Neuronal stem cell (in vitro differentiated cells): ENCODE measurements around the gene LIN7B.
A peak's percentile ranks its signal among the peaks of the same experiment; 100 is the strongest.

Experiments used
- DNase-seq: peaks from one replicate; pipeline ENCODE4 v3.0.0-alpha.2; 2013; ENCODE audit warnings: low spot score
- H2AFZ ChIP-seq: one replicate; pipeline ENCODE4 v1.6.1; 2013; ENCODE audit warnings: mild to moderate bottlenecking, low read length, inconsistent platforms
- H2AK5ac ChIP-seq: 2 replicates; pipeline ENCODE4 v1.6.1; 2013; ENCODE audit warnings: low read depth, mild to moderate bottlenecking, inconsistent platforms, low read length, moderate library complexity, mixed read lengths
- H2BK120ac ChIP-seq: 2 replicates; pipeline ENCODE4 v1.6.1; 2013; ENCODE audit warnings: low read depth, mild to moderate bottlenecking, inconsistent platforms, low read length, moderate library complexity, mixed read lengths
- H2BK12ac ChIP-seq: one replicate; pipeline ENCODE4 v1.6.1; 2013; ENCODE audit warnings: low read length, inconsistent platforms
- H2BK15ac ChIP-seq: 2 replicates; pipeline ENCODE4 v1.6.1; 2013; ENCODE audit warnings: mild to moderate bottlenecking, low read length, inconsistent platforms, mixed read lengths
- H2BK5ac ChIP-seq: one replicate; pipeline ENCODE4 v1.6.1; 2013; ENCODE audit warnings: inconsistent platforms, mild to moderate bottlenecking, low read length, moderate library complexity
- H3K14ac ChIP-seq: one replicate; pipeline ENCODE4 v1.6.1; 2013; ENCODE audit warnings: low read length, inconsistent platforms
- H3K18ac ChIP-seq: 2 replicates; pipeline ENCODE4 v1.6.1; 2013; ENCODE audit warnings: low read length, inconsistent platforms
- H3K23ac ChIP-seq: 2 replicates; pipeline ENCODE4 v1.6.1; 2013; ENCODE audit warnings: low read depth, mild to moderate bottlenecking, mixed read lengths, low read length, inconsistent platforms; ENCODE audit not compliant: poor library complexity
- H3K27ac ChIP-seq: replicated peaks from 3 replicates; pipeline ENCODE4 v1.5.1; 2013; ENCODE audit warnings: low read length, inconsistent platforms
- H3K27me3 ChIP-seq, 3 experiments: 2 replicates each; pipeline ENCODE4 v1.6.1; 2013; ENCODE audit warnings: low read length in 3 of 3, mild to moderate bottlenecking in 2 of 3, inconsistent platforms in 1 of 3, low read depth in 1 of 3, mixed read lengths in 1 of 3, moderate library complexity in 1 of 3; ENCODE audit not compliant: control insufficient read depth in 3 of 3, insufficient read depth in 3 of 3
- H3K36me3 ChIP-seq, 2 donors: replicated peaks in 1 of 2; 2 replicates each; pipeline ENCODE4 v1.6.1; 2013; ENCODE audit warnings: low read length in 2 of 2; ENCODE audit not compliant: control insufficient read depth in 2 of 2, insufficient read depth in 2 of 2
- H3K4ac ChIP-seq: 2 replicates; pipeline ENCODE4 v1.6.1; 2013; ENCODE audit warnings: inconsistent platforms, mild to moderate bottlenecking, low read length, moderate library complexity
- H3K4me1 ChIP-seq, 2 donors: 1 replicate in 1 of 2; 2 replicates in 1 of 2; pipeline ENCODE4 v1.6.1; 2013; ENCODE audit warnings: low read length in 2 of 2, low read depth in 1 of 2; ENCODE audit not compliant: control insufficient read depth in 2 of 2, insufficient read depth in 1 of 2
- H3K4me2 ChIP-seq: one replicate; pipeline ENCODE4 v1.6.1; 2013; ENCODE audit warnings: mild to moderate bottlenecking, low read length, inconsistent platforms; ENCODE audit not compliant: insufficient read depth, poor library complexity, severe bottlenecking
- H3K4me3 ChIP-seq, 2 donors: 2 replicates each; pipeline ENCODE4 v1.5.1; 2013; ENCODE audit warnings: low read length in 2 of 2, mild to moderate bottlenecking in 2 of 2, inconsistent platforms in 1 of 2, moderate library complexity in 1 of 2
- H3K79me1 ChIP-seq: one replicate; pipeline ENCODE4 v1.6.1; 2013; ENCODE audit warnings: low read depth, mild to moderate bottlenecking, inconsistent platforms, low read length, moderate library complexity
- H3K9ac ChIP-seq: one replicate; pipeline ENCODE4 v1.6.1; 2013; ENCODE audit warnings: mild to moderate bottlenecking, low read depth, low read length, inconsistent platforms; ENCODE audit not compliant: poor library complexity
- H3K9me3 ChIP-seq, 2 donors: replicated peaks in 1 of 2; 2 replicates each; pipeline versions ENCODE3 to v1.6.1; 2013; ENCODE audit warnings: low read length in 2 of 2, mild to moderate bottlenecking in 2 of 2, inconsistent platforms in 1 of 2, low read depth in 1 of 2, mixed read lengths in 1 of 2, moderate library complexity in 1 of 2; ENCODE audit not compliant: control insufficient read depth in 2 of 2, insufficient read depth in 1 of 2
- H4K8ac ChIP-seq: one replicate; pipeline ENCODE4 v1.6.1; 2013; ENCODE audit warnings: low read depth, mild to moderate bottlenecking, inconsistent platforms, low read length, moderate library complexity
- H4K91ac ChIP-seq: one replicate; pipeline ENCODE4 v1.6.1; 2013; ENCODE audit warnings: low read length, low read depth, mild to moderate bottlenecking, inconsistent platforms; ENCODE audit not compliant: poor library complexity
- WGBS, 2 donors: extraction: QIAGEN DNeasy Blood & Tissue Kit; methylation state at CpG; one replicate each; pipeline ENCODE4 v1.1.7; 2013; ENCODE audit warnings: missing lambda C conversion rate in 2 of 2, mixed read lengths in 1 of 2; ENCODE audit not compliant: insufficient read length in 2 of 2, insufficient replicate concordance in 1 of 2; ENCODE audit errors: extremely low coverage in 2 of 2; 5-methylcytosine and 5-hydroxymethylcytosine counted together

The LIN7B gene

GRCh38 chr19:49084206-49085019, 29.8 kb upstream of the LIN7B start:
- Histone ChIP-seq H2BK5ac (no peak overlapping the region), H3K23ac (no peak overlapping the region), H2BK12ac (no peak overlapping the region), H4K8ac (no peak overlapping the region), H3K9ac (no peak overlapping the region), H3K9me3 (peaks cover 2 to 6% of the 10 kb centered on the region in 2 donors), H3K14ac (no peak overlapping the region), H3K4ac (no peak overlapping the region), H3K4me3 (peak overlapping the region; percentile 12 to 96), H4K91ac (no peak overlapping the region), H3K27ac (peak overlapping the region; percentile 48), H2BK120ac (no peak overlapping the region), H3K4me1 (peaks cover 6 to 7% of the 10 kb centered on the region in 2 donors), H3K18ac (no peak overlapping the region), H2AK5ac (no peak overlapping the region), H3K27me3 (peaks cover 0 to 4% (median 0%) of the 10 kb centered on the region in 3 experiments), H3K79me1 (peaks cover 5% of the 10 kb centered on the region), H3K36me3 (peaks cover 17 to 32% of the 10 kb centered on the region in 2 donors), H2BK15ac (no peak overlapping the region), H2AFZ (peak overlapping the region; percentile 79), H3K4me2 (peak overlapping the region; percentile 58)
- no peak for DNase-seq
- 100% methylated on average over 1 of the region's 26 CpGs; no CpG with 5 or more reads in 1 of the 2 donors for WGBS, 2 donors

DNA sequence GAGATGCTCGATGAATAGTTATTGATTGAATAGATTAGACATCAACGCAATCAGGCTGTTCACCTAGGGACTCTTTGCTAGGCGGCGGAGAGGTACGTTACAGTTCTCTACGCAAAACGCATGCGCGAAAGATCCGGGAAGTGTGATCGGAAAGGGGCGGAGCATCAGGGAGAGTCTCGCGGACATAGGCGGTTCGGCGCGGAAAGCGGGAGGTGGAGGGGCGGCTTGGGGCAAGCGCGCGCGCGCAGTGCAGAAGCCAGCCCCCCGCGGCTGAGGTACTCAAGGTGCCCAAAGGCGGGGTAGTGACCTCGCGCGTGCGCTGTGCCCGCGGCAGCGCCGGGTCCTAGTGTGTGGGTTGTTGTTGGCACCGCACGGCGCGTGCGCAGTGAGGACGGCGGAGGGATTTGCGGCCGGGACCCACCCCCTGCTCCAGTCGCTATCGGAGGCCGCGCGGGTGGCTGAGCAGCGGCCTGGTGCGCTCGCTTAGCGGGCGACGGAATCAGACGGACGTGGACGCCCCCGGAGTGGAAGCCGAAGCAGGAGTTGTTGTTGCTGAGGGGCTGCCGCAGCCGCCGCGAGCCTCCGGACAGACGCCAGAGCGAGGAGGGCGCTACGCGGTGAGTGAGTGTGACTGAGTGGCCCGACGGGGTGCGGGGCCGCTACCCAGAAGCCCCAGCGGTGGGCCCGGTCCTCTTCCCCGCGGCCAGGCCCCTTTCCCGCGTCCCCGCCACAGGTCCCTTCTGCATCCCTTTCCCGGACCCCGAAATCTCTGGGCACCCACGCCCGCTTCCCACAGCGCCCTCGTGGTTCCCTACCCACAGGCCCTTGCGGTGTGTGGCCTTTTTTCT, 28.9 kb upstream of the LIN7B start, which contains the start of gene SNRNP70:
Gene SNRNP70 (plus strand): TSS at position 432 of the 848 bp plus-strand sequence. CDS start 964 bp downstream, outside the sequence.
- Histone ChIP-seq H2AK5ac (peak within 1 kb of the TSS; percentile 32), H2BK15ac (no peak within 1 kb of the TSS), H2BK12ac (no peak within 1 kb of the TSS), H3K9me3 (peaks cover 2 to 6% of the 10 kb centered on the region in 2 donors), H3K4ac (no peak within 1 kb of the TSS), H2BK5ac (peak within 1 kb of the TSS; percentile 95), H2BK120ac (no peak within 1 kb of the TSS), H3K36me3 (peaks cover 22 to 39% of the 10 kb centered on the region in 2 donors), H4K91ac (no peak within 1 kb of the TSS), H2AFZ (peak within 1 kb of the TSS; percentile 89), H3K23ac (peak within 1 kb of the TSS; percentile 100), H3K18ac (peak within 1 kb of the TSS; percentile 99), H3K9ac (peak within 1 kb of the TSS; percentile 99), H3K14ac (peak within 1 kb of the TSS; percentile 97), H3K4me1 (peaks cover 6 to 7% of the 10 kb centered on the region in 2 donors), H3K79me1 (peaks cover 5% of the 10 kb centered on the region), H3K4me2 (peak within 1 kb of the TSS; percentile 87), H3K27me3 (peaks cover 0 to 4% (median 0%) of the 10 kb centered on the region in 3 experiments), H3K27ac (peak within 1 kb of the TSS; percentile 94), H3K4me3 (peak within 1 kb of the TSS; percentile 96 to 97), H4K8ac (no peak within 1 kb of the TSS)
- DNase-seq: peak; percentile 99
- no CpG with 5 or more reads among the region's 89 CpGs for WGBS, 2 donors

- Histone ChIP-seq H3K9me3 (peaks cover 2 to 6% of the 10 kb centered on the region in 2 donors), H3K4me2 (peak overlapping the region; percentile 87), H3K36me3 (peaks cover 28 to 45% of the 10 kb centered on the region in 2 donors), H3K27me3 (peaks cover 0 to 4% (median 0%) of the 10 kb centered on the region in 3 experiments), H2BK120ac (no peak overlapping the region), H2BK15ac (no peak overlapping the region), H2AK5ac (no peak overlapping the region), H3K4me3 (peak overlapping the region; percentile 96 to 97), H3K14ac (no peak overlapping the region), H3K18ac (peak overlapping the region; percentile 99), H4K8ac (no peak overlapping the region), H3K4ac (no peak overlapping the region), H2AFZ (peak overlapping the region; percentile 89), H3K27ac (peak overlapping the region; percentile 94), H2BK12ac (no peak overlapping the region), H3K4me1 (peaks cover 6 to 7% of the 10 kb centered on the region in 2 donors), H3K23ac (no peak overlapping the region), H2BK5ac (peak overlapping the region; percentile 95), H3K79me1 (peaks cover 5% of the 10 kb centered on the region), H3K9ac (peak overlapping the region; percentile 65), H4K91ac (no peak overlapping the region)
- no CpG with 5 or more reads among the region's 14 CpGs for WGBS, 2 donors
- no peak for DNase-seq
Observed at GRCh38 chr19:49085868-49086232, 28.3 kb upstream of the LIN7B start.
